Measurements from ENCODE around the gene DLG2.
"Not testable (repeated sequence)": the region's sequence is repeated elsewhere in the genome, so short reads cannot be mapped to it uniquely, and the experiment has no call there.

Gene DLG2

DNA sequence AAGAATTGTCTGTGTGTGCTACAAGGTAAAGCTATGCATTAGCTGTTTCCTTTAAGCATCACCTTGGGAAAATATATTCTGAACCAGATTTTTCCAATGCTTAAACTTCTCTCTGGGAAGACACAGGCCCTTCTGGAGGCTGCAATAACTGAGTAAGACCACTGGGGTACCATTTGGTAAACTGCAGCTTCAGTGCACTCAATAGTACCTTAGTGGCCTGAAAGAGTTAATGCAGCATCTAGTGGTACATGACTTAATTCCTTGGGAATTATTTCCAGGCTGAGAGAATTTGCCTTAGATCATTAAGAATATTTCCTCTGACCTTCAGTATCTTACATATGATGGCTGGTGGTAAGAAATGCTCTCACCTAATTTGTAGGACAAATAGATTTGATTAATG is 727.4 kb downstream of the DLG2 start:
- DNase-seq (ENCODE audit: low spot score) = no peak

DNA sequence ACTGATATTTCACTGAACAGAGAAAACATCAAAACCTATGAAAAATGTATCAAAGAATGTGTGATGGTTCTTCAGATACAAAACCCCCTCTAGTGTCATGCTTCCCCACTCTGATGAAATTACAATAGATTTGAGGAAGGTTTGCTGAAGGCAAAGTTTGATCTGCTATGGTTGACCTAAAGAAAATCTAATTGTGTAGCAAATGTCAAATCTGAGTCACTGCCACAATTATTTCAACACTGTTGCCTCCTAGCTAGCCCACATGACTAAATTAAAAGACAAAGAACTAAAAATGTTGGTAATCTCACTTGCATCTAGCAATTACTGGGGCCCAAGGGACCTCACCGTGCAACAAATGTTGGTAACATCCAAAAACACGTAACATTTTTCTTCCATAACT is 728.0 kb downstream of the DLG2 start:
- no peak for DNase-seq (ENCODE audit: low spot score)

DNA sequence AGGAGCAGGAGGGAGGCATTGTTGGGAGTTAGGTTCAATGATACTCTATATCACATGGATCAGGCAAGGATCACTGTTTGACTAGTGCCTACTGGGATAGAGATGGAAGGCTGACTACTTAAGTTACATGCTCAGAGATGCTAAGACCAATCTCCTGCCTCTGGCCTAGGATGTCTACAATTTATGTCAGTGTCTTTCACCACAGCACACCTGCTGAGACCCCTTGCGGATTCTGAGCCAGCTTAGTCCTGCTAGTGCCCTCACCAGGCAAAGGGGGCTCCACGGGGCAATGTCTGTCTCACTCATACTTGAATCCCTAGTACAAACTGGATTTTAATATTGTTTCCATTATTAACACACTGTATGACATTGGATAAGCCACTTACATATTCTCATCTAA is 732.5 kb downstream of the DLG2 start:
- DNase-seq (ENCODE audit: low spot score) = no peak

DNA sequence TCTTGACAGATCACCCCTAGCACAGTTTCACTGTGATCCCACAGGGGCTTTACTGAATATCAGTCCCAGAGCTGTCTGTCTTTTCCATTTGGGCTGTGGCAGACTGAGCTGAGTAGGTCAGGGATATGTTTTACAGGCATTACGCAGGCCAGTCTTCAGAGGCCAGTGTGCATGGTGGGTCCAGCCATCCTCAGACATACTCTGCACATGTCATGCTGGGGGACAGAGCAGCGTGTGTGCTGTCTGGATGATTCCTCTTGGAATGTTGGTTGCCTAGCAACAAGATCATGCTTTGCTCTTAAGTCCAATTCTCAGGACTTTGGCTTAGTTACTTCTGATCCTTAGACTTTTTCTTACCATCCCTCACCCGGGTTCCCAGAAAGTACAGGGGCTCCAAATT is 736.5 kb downstream of the DLG2 start:
- no peak for DNase-seq (ENCODE audit: low spot score)

DNA sequence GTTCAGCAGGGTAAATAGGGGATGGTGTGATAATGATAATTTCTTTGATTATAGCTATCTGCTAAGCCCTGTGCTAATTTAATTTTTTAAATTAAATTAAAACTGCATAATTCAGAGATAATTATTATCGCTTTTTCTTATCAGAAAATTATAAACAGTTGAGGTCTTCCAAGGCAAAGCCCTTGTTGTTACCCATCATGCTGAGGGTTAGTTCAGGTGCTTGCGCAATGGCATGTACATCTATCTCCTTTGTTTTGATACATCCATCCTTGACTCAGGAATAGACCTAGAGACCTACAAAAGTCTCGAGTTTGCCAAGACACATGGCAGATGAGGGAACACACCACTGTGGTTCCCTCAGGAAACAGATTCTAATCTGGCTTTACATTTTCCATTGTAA is 737.6 kb downstream of the DLG2 start:
- DNase-seq (ENCODE audit: low spot score) = no peak

DNA sequence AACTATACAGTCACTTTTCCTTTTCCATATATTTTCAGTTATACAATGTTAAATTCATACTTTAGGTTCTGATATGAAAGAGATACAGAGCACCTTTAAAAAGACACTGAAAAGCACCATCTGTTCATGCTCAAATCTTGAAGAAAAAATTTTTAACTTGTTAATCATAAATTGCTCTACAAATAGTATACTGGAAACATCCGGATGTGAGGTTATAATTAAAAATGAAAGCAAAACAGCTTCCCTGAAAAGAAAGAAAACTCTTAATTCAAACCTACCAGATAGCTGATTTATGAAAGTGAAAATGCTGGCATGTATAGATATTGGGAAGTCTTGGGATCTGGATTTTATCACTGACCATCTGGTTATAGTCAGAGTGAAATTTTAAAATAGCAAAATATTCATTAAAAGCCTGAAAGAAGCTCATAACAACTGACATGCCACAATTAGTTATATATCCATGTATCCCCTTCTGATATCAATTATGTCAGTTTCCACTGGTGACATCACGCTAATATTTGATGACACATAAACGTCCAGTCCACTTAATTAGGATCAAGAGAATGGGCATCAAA is 740.0 kb downstream of the DLG2 start:
- DNase-seq (ENCODE audit: low spot score) = no peak

DNA sequence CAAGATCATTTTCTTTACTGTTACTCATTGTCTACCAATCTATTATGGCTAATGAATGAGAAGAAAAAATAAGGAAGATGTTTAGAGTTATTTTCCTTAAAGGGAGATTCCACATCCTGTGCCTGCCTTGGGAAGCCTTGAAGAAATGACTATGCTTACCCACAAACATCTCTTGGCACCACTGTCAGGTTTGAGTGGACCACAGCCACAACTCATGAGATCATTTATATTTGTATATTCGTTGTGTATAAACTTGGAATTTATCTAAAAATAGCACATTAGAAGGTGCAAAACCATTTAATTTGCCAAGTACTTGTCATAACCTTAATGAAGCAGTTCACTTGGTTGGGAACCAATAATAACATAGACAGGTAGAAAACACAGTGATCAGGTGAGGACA is 740.8 kb downstream of the DLG2 start:
- no peak for DNase-seq (ENCODE audit: low spot score)

DNA sequence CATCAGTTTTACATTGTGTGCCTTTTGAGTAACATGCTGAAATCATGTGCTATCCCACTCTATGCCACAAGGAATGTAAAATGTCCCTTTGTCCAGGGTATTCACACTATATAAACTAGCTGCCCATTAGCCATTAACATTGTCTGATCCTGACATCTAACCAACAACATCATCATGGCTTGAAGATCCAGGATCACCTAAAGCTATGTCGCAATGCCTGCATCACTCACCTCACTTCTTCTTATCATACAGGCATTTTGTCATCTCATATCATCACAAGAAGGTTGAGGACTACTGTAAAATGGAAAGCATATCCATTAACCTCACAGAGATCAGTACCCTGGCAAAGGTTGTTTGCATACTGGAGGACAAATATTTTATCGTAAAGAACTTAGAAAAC is 742.3 kb downstream of the DLG2 start:
- no peak for DNase-seq (ENCODE audit: low spot score)

DNA sequence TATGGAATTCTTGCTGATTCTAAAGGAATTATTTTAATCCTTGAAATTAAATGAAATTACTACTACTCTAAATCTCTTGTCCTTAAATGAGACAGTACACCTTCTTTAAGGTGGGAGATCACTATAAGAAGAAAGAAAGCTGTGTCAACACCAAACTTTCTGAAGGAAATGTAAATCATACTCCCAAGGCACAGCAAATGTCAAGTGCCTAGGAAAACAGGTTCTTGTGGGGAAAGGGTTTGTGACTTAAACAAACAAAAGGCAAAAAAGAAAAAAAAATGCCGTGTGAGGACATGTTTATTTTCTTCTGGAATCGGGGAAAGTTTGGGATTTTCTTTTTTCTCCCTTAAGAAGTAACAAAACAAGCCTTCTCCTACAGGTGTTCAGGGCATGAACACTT is 745.1 kb downstream of the DLG2 start:
- no peak for DNase-seq (ENCODE audit: low spot score)

DNA sequence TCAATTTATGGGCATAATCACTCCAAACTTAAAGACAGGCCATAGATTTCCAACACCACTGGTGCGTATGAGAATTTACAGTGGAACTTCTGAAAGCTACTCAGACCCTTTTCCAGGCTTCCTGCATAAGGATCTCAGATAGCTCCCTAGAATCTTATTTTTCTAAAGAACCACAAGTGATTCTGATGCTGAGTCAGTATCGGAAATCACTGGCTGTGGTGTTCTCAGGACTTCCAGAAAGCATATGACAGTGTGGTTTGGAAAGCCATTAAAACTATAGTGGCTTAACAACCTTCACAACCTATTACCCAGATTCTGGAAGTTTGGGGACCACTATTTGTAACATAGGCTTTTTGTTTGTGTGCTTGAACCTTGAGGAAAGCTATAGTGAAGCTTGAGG is 756.0 kb downstream of the DLG2 start:
- DNase-seq (ENCODE audit: low spot score) = no peak

DNA sequence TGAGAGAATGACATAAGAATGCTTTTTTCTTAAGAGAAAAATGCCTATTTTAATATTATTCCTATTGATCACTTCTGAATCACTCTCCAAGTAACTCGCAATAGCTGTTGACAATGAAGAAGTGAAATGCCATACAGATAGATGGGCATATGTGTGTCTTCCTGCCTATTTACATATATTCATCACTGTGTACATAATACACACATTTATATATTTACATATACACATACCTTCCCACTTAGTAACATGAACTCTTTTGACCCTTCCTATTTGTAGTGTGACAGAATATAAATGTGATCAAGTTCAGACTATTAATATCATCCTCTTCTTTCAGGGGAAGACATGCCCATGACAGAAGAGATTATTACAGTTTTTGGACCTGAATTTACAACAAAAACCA is 756.7 kb downstream of the DLG2 start:
- no peak for DNase-seq (ENCODE audit: low spot score)

DNA sequence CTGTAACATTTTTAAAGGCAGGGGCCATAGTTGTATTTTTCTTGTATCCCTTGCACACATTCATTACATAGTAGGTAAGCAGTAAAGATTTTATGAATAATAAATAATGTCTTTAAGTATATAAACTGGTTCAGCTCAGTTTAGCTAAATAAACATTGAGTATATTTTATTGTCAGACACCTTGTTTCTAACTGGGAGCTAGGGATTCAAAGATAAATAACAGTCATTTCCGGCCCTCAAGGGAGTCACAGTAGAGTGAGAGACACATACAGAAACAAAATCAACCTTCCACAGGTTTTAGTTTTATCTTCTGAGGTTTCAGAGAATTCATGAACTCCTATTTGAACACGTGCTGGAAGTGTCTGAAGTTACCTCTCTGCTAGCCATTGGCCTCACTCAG is 760.2 kb downstream of the DLG2 start:
- DNase-seq (ENCODE audit: low spot score) = no peak

DNA sequence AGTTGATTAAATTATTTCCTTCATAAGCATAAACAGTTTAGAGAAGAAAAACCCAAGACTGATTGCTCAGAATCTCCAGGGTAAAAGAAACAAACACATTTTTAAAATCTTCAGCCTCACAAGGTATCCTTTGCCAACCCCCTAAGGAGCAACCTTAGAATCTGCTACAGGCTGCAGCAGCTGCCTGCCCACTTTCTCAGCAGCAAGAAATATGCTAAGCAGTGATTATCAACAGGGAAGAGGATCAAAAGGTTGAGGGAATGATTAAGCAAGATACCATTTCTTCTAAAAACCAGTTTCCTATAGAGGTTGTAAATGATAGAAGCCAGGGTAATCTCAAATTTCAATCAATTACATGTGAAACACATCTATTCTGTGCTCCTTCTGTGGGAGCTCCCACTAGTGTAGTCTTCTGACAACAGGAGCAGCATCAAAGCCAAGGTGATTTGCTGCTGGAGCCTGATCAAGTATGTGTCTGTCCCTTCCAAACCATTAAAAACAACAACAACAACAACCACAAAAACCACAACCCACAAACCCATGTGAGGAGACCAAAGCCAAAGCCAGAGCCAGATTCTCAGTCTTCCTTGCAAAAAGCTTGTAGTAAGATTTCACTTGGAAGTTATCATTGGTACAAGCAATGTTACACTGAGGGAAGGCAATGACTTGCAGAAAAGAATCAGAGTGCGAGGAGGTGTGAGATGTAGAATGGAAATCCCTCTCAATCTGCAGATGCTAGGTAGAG is 761.2 kb downstream of the DLG2 start:
- DNase-seq (ENCODE audit: low spot score) = no peak

DNA sequence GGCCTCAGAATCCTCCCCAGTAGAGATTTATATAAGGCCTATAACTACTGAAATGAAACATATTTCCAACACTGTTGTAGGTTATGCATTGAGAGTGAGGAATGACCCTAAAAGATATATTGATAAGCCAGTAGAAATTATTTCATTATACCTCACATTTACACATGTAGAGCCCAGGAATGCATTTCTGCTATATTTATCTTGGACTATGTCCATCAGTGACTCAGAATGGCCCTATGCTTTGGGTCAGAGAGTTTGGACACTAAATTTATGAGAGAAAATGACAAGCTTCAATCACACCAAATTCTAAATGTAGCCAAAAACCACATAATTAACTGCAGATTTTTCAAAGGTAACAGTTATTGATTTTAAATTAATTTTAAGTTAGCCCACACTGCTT is 761.9 kb downstream of the DLG2 start:
- no peak for DNase-seq (ENCODE audit: low spot score)

DNA sequence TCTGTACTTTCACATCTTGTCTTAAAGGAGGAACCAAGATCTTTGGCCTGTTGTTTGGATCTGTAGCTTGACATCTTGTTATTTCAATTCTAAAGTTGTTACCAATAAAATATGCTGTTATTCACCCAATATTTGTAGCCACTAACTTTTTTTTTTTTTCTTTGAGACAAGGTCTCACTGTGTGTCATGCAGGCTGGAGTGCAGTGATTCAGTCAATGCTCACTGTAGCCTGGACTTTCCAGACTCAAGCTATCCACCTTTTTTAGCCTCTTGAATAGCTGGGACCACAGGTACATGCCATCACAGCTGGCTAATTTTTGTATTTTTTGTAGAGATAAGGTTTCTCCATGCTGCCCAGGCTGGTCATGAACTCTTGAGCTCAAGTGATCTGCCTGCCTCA is 769.4 kb downstream of the DLG2 start:
- no peak for DNase-seq (ENCODE audit: low spot score)

DNA sequence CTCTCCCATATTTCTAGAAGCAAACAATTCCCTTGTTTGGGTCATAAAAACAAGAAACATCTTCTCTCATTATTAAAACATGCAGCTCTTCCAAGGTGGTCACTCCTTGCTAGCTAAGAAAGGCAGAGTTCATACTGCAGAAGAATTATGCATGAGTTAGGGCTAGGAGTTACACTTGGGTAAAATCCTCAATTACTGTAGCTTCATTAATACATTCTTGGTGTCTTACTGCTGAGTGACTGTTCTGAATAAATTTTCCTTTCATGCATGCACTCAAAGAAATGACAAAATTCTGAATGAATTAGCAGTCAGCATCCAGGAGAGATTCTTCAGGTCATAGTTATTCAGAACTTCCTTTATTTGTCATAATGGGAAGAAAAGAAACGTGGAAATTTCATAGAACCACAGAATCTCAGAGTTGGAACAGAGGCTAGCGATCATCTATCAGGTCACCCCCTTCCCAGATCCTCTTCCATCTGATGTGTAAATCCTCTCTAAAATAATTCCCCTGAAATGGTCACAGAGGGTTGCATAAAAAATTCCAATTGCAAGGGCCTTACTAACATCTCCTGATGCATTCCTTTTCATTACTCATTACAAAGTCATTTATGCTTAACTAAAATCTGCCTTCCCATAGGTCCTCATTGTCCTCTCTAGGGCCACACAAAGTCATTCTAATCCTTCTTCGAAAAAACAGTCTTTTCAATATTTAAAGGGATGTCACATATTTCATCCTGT is 771.5 kb downstream of the DLG2 start:
- DNase-seq (ENCODE audit: low spot score) = no peak

DNA sequence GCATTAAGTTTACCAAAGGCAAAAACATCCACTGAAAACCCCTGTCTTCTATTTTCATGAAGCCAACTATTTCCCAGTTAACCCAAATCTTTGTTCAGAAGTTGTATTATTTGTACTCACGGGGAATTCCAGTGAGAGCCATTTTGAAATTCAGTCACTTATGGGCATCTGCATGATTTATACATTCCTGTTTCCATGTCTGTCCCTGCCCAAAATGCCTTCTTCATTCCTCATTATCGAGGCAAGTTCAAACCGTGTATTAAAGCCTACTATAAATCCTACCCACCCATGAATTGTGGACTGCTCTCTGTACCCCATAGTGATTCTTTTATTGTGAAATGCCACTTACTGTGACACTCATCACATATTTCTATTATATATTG is 772.7 kb downstream of the DLG2 start:
- DNase-seq (ENCODE audit: low spot score) = no peak

DNA sequence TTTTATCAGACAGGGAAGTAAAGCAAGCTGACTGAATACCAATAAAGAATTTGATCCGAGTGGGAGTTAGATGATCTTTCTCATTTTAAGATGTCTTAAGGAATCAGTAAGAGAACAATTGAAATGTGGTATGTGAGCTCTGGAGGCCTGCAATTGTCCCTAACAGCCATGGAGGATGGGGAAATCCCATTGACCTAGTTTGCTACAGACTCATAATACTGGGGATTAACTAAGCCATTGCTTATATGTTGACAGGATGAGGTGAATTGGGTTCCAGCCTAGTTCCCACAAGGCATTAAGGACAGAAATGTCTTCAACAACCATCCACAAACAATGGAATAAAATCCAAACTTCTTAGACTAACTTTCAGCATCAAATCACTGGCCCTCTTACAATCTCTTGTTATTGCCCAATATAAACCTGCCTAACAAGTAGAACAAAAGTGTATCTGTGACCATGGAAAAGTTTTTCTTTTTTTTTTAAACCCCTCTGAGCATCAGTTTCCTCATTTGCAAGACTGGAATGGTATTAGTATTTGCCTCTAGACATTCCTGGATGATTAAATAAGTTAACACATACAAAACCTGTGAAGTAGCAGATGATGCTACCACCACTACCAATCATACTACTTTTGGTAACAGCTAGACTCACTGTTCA is 773.2 kb downstream of the DLG2 start:
- DNase-seq (ENCODE audit: low spot score) = no peak

DNA sequence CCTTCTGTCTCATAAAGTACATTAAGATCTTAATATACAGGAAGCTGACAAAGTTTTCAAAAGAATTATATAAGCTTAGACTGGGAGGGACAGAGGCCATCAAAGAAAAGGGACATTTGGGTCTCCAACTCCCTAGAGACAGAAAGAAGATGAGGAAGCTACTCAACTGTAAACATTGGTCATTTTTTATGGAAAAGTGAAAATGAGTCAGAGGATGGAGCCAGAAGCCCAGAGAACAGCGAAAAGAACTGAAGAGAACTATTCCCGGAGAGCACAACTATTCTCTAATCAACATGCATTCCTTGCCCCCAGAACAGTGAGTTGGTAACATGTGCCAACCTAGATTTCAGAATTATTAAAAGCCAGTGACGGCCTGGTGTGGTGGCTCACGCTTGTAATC is 779.3 kb downstream of the DLG2 start:
- no peak for DNase-seq (ENCODE audit: low spot score)

DNA sequence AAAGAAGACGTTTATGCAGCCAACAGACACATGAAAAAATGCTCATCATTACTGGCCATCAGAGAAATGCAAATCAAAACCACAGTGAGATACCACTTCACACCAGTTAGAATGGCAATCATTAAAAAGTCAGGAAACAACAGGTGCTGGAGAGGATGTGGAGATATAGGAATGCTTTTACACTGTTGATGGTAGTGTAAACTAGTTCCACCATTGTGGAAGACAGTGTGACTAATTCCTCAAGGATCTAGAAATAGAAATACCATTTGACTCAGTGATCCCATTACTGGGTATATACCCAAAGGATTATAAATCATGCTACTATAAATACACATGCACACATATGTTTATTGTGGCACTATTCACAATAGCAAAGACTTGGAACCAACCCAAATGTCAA is 786.9 kb downstream of the DLG2 start:
- not testable (repeated sequence) for DNase-seq (ENCODE audit: low spot score)

DNA sequence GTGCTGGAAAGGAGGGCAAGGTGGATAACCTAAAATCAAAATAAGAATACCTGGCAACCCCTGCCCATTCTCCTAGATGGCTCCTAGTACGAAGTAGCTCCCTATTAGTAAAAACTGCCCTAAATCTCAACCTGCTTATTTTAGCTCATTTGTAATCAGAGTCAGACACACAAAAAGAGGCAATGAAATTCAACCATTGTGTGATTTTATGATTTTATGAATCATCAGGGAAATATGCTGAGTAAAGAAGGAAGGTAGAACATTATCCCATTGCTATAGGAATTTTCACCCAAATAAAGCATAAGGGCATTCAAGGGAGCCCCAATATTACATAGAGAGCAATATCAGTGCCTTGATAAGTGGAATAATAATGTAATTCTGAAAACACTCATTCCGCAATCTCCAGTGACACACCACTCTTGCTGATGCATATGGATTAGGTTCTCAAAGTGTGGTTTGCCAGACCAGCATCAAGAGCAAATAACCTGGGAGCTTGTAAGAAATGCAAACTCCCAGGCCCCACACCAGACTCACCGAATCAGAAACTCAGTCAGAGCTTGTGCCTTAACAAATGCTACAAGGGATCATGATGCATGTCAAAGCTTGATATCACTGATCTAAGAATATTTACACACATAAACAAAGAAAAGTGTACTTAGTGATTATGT is 789.6 kb downstream of the DLG2 start:
- DNase-seq (ENCODE audit: low spot score) = no peak

DNA sequence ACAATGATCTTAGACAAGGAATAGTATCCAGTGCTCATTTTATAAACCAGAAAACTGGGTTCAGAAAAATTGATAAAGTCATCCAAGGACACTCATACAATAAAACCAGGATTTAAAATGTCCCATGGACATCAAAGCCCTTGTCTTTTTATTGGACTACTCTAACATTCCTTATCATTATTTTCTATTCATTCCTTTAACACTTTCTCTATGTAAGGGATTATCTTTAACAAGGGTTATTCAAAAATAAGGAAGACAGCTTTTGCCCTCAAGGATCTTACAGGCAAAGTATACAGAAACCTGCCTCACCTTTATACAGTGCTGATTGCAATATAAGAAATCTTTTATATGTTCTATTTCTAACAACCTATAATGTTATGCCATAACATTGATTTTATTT is 790.8 kb downstream of the DLG2 start:
- no peak for DNase-seq (ENCODE audit: low spot score)
